ENCODE data around the gene IQSEC3. TPM values are rescaled to one million over a fixed set of nuclear protein-coding genes. Genes with fewer than 3 reads are reported as not detected.

Gene IQSEC3
- total RNA-seq, 1 donor, result 0.36 TPM

GRCh38 chr12:147242-147641 is 80.7 kb downstream of the IQSEC3 start:
- no peak overlapping the region for H3K4me3 ChIP-seq (ENCODE audit: insufficient read depth, low read length)
- H3K27ac ChIP-seq (ENCODE audit: low read depth, low read length), result no peak overlapping the region
- no peak for DNase-seq (ENCODE audit: insufficient read length, low spot score, missing footprints)
- H3K4me1 ChIP-seq (ENCODE audit: insufficient read depth, low read length), result no peaks in the 10 kb centered on the region
- H3K79me2 ChIP-seq (ENCODE audit: insufficient read depth, low read length), result no peaks in the 10 kb centered on the region
- H3K9me3 ChIP-seq (ENCODE audit: low read depth, low read length), result no peaks in the 10 kb centered on the region
- H3K4me2 ChIP-seq (ENCODE audit: insufficient read depth, low read length), result no peak overlapping the region
- H2AFZ ChIP-seq (ENCODE audit: low read length), result no peak overlapping the region
- TF ChIP-seq CTCF (IDR thresholded peaks at IDR 0.05; ENCODE audit: extremely low read depth, low read depth, low read length), result no peak
- H4K20me1 ChIP-seq (ENCODE audit: insufficient read depth, low read length), result no peaks in the 10 kb centered on the region
- peaks cover 15% of the 10 kb centered on the region for H3K27me3 ChIP-seq (ENCODE audit: insufficient read depth, low read length)
- H3K36me3 ChIP-seq (ENCODE audit: insufficient read depth, low read length), result no peaks in the 10 kb centered on the region

- Histone ChIP-seq H3K4me2 (ENCODE audit: insufficient read depth, low read length) (no peak overlapping the region), H4K20me1 (ENCODE audit: insufficient read depth, low read length) (no peaks in the 10 kb centered on the region), H2AFZ (ENCODE audit: low read length) (no peak overlapping the region), H3K79me2 (ENCODE audit: insufficient read depth, low read length) (no peaks in the 10 kb centered on the region), H3K4me3 (ENCODE audit: insufficient read depth, low read length) (no peak overlapping the region), H3K36me3 (ENCODE audit: insufficient read depth, low read length) (no peaks in the 10 kb centered on the region), H3K9me3 (ENCODE audit: low read depth, low read length) (no peaks in the 10 kb centered on the region), H3K27me3 (ENCODE audit: insufficient read depth, low read length) (peaks cover 15% of the 10 kb centered on the region), H3K4me1 (ENCODE audit: insufficient read depth, low read length) (no peaks in the 10 kb centered on the region), H3K27ac (ENCODE audit: low read depth, low read length) (no peak overlapping the region)
- DNase-seq (ENCODE audit: insufficient read length, low spot score, missing footprints), result no peak
- TF ChIP-seq CTCF (IDR thresholded peaks at IDR 0.05; ENCODE audit: extremely low read depth, low read depth, low read length), result no peak
These were observed 82.3 kb downstream of the IQSEC3 start for GRCh38 chr12:148676-149416.

- no peaks in the 10 kb centered on the region for H3K9me3 ChIP-seq (ENCODE audit: low read depth, low read length)
- no peak overlapping the region for H3K4me2 ChIP-seq (ENCODE audit: insufficient read depth, low read length)
- no peaks in the 10 kb centered on the region for H3K79me2 ChIP-seq (ENCODE audit: insufficient read depth, low read length)
- H2AFZ ChIP-seq (ENCODE audit: low read length), result no peak overlapping the region
- H3K27me3 ChIP-seq (ENCODE audit: insufficient read depth, low read length), result peaks cover 15% of the 10 kb centered on the region
- H3K36me3 ChIP-seq (ENCODE audit: insufficient read depth, low read length), result no peaks in the 10 kb centered on the region
- TF ChIP-seq CTCF (IDR thresholded peaks at IDR 0.05; ENCODE audit: extremely low read depth, low read depth, low read length), result no peak
- H3K4me3 ChIP-seq (ENCODE audit: insufficient read depth, low read length), result no peak overlapping the region
- no peaks in the 10 kb centered on the region for H4K20me1 ChIP-seq (ENCODE audit: insufficient read depth, low read length)
- H3K4me1 ChIP-seq (ENCODE audit: insufficient read depth, low read length), result no peaks in the 10 kb centered on the region
- no peak for DNase-seq (ENCODE audit: insufficient read length, low spot score, missing footprints)
- no peak overlapping the region for H3K27ac ChIP-seq (ENCODE audit: low read depth, low read length)
These were observed 85.0 kb downstream of the IQSEC3 start for GRCh38 chr12:151579-151978.

GRCh38 chr12:152440-152839 is 85.9 kb downstream of the IQSEC3 start:
- no peak overlapping the region for H3K4me2 ChIP-seq (ENCODE audit: insufficient read depth, low read length)
- H3K27ac ChIP-seq (ENCODE audit: low read depth, low read length), result no peak overlapping the region
- H3K27me3 ChIP-seq (ENCODE audit: insufficient read depth, low read length), result peaks cover 12% of the 10 kb centered on the region
- H3K79me2 ChIP-seq (ENCODE audit: insufficient read depth, low read length), result no peaks in the 10 kb centered on the region
- DNase-seq (ENCODE audit: insufficient read length, low spot score, missing footprints), result no peak
- H3K4me1 ChIP-seq (ENCODE audit: insufficient read depth, low read length), result no peaks in the 10 kb centered on the region
- H2AFZ ChIP-seq (ENCODE audit: low read length), result no peak overlapping the region
- H3K9me3 ChIP-seq (ENCODE audit: low read depth, low read length), result no peaks in the 10 kb centered on the region
- H3K36me3 ChIP-seq (ENCODE audit: insufficient read depth, low read length), result no peaks in the 10 kb centered on the region
- H4K20me1 ChIP-seq (ENCODE audit: insufficient read depth, low read length), result no peaks in the 10 kb centered on the region
- no peak for TF ChIP-seq CTCF (IDR thresholded peaks at IDR 0.05; ENCODE audit: extremely low read depth, low read depth, low read length)
- no peak overlapping the region for H3K4me3 ChIP-seq (ENCODE audit: insufficient read depth, low read length)

Data from osteoblast (primary cell).